IMR-90 (cell line): ENCODE results near the gene CAMTA1. TPM values are rescaled to one million over a fixed set of nuclear protein-coding genes. Genes with fewer than 3 reads are reported as not detected.

ENCODE experiments used
- ATAC-seq: fragments of 200-7000 bp; cut with Tn5 transposase; 2 replicates; pipeline ENCODE4 v1.9.1; 2020; ENCODE audit warnings: low read depth, mild to moderate bottlenecking, moderate library complexity
- BruUV-seq: library from RNA; stranded (reverse); fragments of 400-500 nt; replicated peaks from 2 replicates; lab custom pipeline; 2021; lab: Mats Ljungman, UMichigan
- CTCF ChIA-PET: fragments of 300-600 bp; formaldehyde crosslinking; extraction: SDS; loops from one replicate; lab custom pipeline; 2021; ENCODE audit warnings: antibody characterized with exemption; lab: Yijun Ruan, JAX
- POLR2A ChIA-PET: fragments of 300-600 bp; sonication (Branson Sonifier 250); formaldehyde crosslinking; loops from one replicate; lab custom pipeline; 2022; ENCODE audit warnings: antibody characterized with exemption; ENCODE audit not compliant: unreplicated experiment; lab: Charles Lee
- DNase-seq: peaks from one replicate; pipeline ENCODE4 v3.0.0; 2013
- H2AFZ ChIP-seq: replicated peaks from 2 replicates; pipeline ENCODE3; 2013; ENCODE audit warnings: low read length, mild to moderate bottlenecking; ENCODE audit not compliant: poor library complexity
- H2AK5ac ChIP-seq: 2 replicates; pipeline ENCODE4 v1.6.1; 2013; ENCODE audit warnings: low read depth, low read length, inconsistent platforms
- H2AK9ac ChIP-seq: replicated peaks from 2 replicates; pipeline ENCODE3; 2013; ENCODE audit warnings: mild to moderate bottlenecking, low read depth, low read length, moderate library complexity; ENCODE audit not compliant: poor library complexity
- H2BK120ac ChIP-seq: 2 replicates; pipeline ENCODE4 v1.6.1; 2013; ENCODE audit warnings: low read depth, low read length, inconsistent platforms
- H2BK15ac ChIP-seq: 3 replicates; pipeline ENCODE4 v1.6.1; 2013; ENCODE audit warnings: low read depth, low read length, inconsistent platforms
- H2BK20ac ChIP-seq: 2 replicates; pipeline ENCODE4 v1.6.1; 2013; ENCODE audit warnings: low read depth, mild to moderate bottlenecking, inconsistent platforms, low read length, moderate library complexity
- H2BK5ac ChIP-seq: 2 replicates; pipeline ENCODE4 v1.6.1; 2013; ENCODE audit warnings: mild to moderate bottlenecking, low read depth, low read length, inconsistent platforms; ENCODE audit not compliant: poor library complexity, severe bottlenecking
- H3K14ac ChIP-seq: replicated peaks from 2 replicates; pipeline ENCODE4 v1.6.1; 2013; ENCODE audit warnings: low read depth, low read length, inconsistent platforms
- H3K18ac ChIP-seq: 2 replicates; pipeline ENCODE4 v1.6.1; 2013; ENCODE audit warnings: low read depth, low read length, control low read depth
- H3K23ac ChIP-seq: 2 replicates; pipeline ENCODE4 v1.6.1; 2013; ENCODE audit warnings: low read depth, low read length, inconsistent platforms
- H3K27ac ChIP-seq: 2 replicates; pipeline ENCODE4 v1.5.1; 2013; ENCODE audit warnings: mild to moderate bottlenecking, control low read depth, low read length; ENCODE audit not compliant: insufficient read depth
- H3K27me3 ChIP-seq: 2 replicates; pipeline ENCODE4 v1.6.1; 2013; ENCODE audit warnings: low read length; ENCODE audit not compliant: control insufficient read depth, insufficient read depth
- H3K36me3 ChIP-seq: 2 replicates; pipeline ENCODE4 v1.6.1; 2013; ENCODE audit warnings: low read length, mixed read lengths; ENCODE audit not compliant: control insufficient read depth, insufficient read depth
- H3K4ac ChIP-seq: 2 replicates; pipeline ENCODE4 v1.6.1; 2013; ENCODE audit warnings: low read depth, low read length, inconsistent platforms
- H3K4me1 ChIP-seq: 2 replicates; pipeline ENCODE4 v1.6.1; 2013; ENCODE audit warnings: low read length, mixed read lengths; ENCODE audit not compliant: control insufficient read depth, insufficient read depth
- H3K4me2 ChIP-seq: 2 replicates; pipeline ENCODE4 v1.6.1; 2013; ENCODE audit warnings: low read depth, mild to moderate bottlenecking, control low read depth, low read length, moderate library complexity
- H3K4me3 ChIP-seq: 2 replicates; pipeline ENCODE4 v1.5.1; 2013; ENCODE audit warnings: low read depth, mild to moderate bottlenecking, control low read depth, low read length, moderate library complexity; ENCODE audit not compliant: insufficient read depth
- H3K56ac ChIP-seq: 2 replicates; pipeline ENCODE4 v1.6.1; 2013; ENCODE audit warnings: low read length, inconsistent platforms; ENCODE audit not compliant: insufficient read depth; ENCODE audit errors: extremely low read depth
- H3K79me1 ChIP-seq, 2 experiments: 2 replicates each; pipeline ENCODE4 v1.6.1; 2013; ENCODE audit warnings: low read length in 2 of 2, inconsistent platforms in 1 of 2, low read depth in 1 of 2
- H3K9ac ChIP-seq: 2 replicates; pipeline ENCODE4 v1.6.1; 2013; ENCODE audit warnings: low read depth, low read length, control low read depth
- H3K9me1 ChIP-seq: 2 replicates; pipeline ENCODE4 v1.6.1; 2013; ENCODE audit warnings: low read length, inconsistent platforms; ENCODE audit not compliant: insufficient read depth
- H3K9me3 ChIP-seq: 2 replicates; pipeline ENCODE4 v1.6.1; 2013; ENCODE audit warnings: low read length; ENCODE audit not compliant: control insufficient read depth, insufficient read depth
- H4K20me1 ChIP-seq: 2 replicates; pipeline ENCODE4 v1.6.1; 2013; ENCODE audit warnings: low read length, inconsistent platforms; ENCODE audit not compliant: insufficient read depth
- H4K5ac ChIP-seq: 2 replicates; pipeline ENCODE4 v1.6.1; 2013; ENCODE audit warnings: mild to moderate bottlenecking, low read depth, low read length, control low read depth
- H4K8ac ChIP-seq, 2 experiments: 2 replicates each; pipeline ENCODE4 v1.6.1; 2013; ENCODE audit warnings: low read depth in 2 of 2, low read length in 2 of 2, control low read depth in 1 of 2, inconsistent platforms in 1 of 2
- H4K91ac ChIP-seq: 2 replicates; pipeline ENCODE4 v1.6.1; 2013; ENCODE audit warnings: low read depth, low read length, inconsistent platforms; ENCODE audit not compliant: insufficient read depth
- RCOR1 ChIP-seq: IDR thresholded peaks from 2 replicates; pipeline ENCODE4 v1.6.1; 2012; ENCODE audit warnings: mild to moderate bottlenecking, low read length, improper control_type of control experiment; ENCODE audit not compliant: insufficient replicate concordance
- WGBS, 2 experiments: methylation state at CpG; one replicate each; pipeline versions ENCODE4 v1.1.5 to v1.1.7; 2013; ENCODE audit warnings: missing lambda C conversion rate in 2 of 2; ENCODE audit not compliant: insufficient read length in 1 of 2; ENCODE audit errors: extremely low coverage in 2 of 2; 5-methylcytosine and 5-hydroxymethylcytosine counted together
- dilution Hi-C: fragments of 300-500 bp; cut with HindIII; formaldehyde crosslinking; loops from one replicate; pipeline ENCODE4 v1.14.3; 2018; ENCODE audit warnings: low sequenced_read_pairs; ENCODE audit not compliant: unreplicated experiment
- in situ Hi-C: fragments of 300-500 bp; cut with MboI; formaldehyde crosslinking; loops from 3 replicates; pipeline ENCODE4 v1.14.3; 2019; ENCODE audit warnings: low sequenced_read_pairs, inconsistent platforms, mixed read lengths
- intact Hi-C: fragments of 100-400 bp; cut with micrococcal nuclease; formaldehyde crosslinking; loops from 2 replicates; pipeline ENCODE4 v1.10.0; 2022
- polyA plus RNA-seq, 3 experiments: library from polyadenylated mRNA; depleted of rRNA; stranded (reverse); fragments of >200 nt; gene quantifications; 2 replicates each; pipeline ENCODE4 v1.2.3, GENCODE V29; 2012; ENCODE audit warnings: low replicate concordance in 1 of 3
- total RNA-seq: library from RNA; depleted of rRNA; stranded (reverse); fragments of >200 nt; gene quantifications from 2 replicates; pipeline ENCODE4 v1.2.3, GENCODE V29; 2012

Gene CAMTA1
- total and polyA plus RNA-seq, 2 of the 4 experiments (the other 2 are of a cell fraction) = 35.5 to 74.3 TPM

GRCh38 chr1:6795203-6795602 is 9.9 kb downstream of the CAMTA1 start:
- 0 out of 2 replicates have a peak, but pooled peaks cover 4% of the 10 kb centered on the region for H3K9me1 ChIP-seq
- peak overlapping the region; percentile 18 to 81 for H4K8ac ChIP-seq
- no peaks in the 10 kb centered on the region for H3K27me3 ChIP-seq
- H2AK5ac ChIP-seq = peak overlapping the region; percentile 85
- CTCF ChIA-PET = interaction anchor here (0.7 to 2.3 kb wide), 3 partner anchors 71 to 275 kb away, joined by 3 to 17 read pairs (median 5); no protein-coding TSS in a partner anchor
- H3K14ac ChIP-seq = peak overlapping the region; percentile 20; the same call in 1 of the 2 replicates
- peak overlapping the region; percentile 80 for H2BK5ac ChIP-seq
- TF ChIP-seq RCOR1 = no peak
- no peak for DNase-seq
- peak overlapping the region; percentile 79; the same call in 1 of the 2 replicates for H2BK20ac ChIP-seq
- peak overlapping the region; percentile 53; the same call in 1 of the 2 replicates for H4K5ac ChIP-seq
- intact Hi-C loops (loop anchor here (2.0 to 10.0 kb wide), 2 partner anchors 414 to 680 kb away; no protein-coding TSS in a partner anchor), in situ Hi-C loops (loop anchor here (10.0 kb wide), 2 partner anchors 280 to 430 kb away; no protein-coding TSS in a partner anchor), dilution Hi-C loops (no loop called here)
- peak overlapping the region; percentile 47; the same call in 1 of the 2 replicates for H4K91ac ChIP-seq
- H3K27ac ChIP-seq = peak overlapping the region; percentile 100
- no peak overlapping the region for H3K4me3 ChIP-seq
- no peak overlapping the region for H3K56ac ChIP-seq
- H3K9me3 ChIP-seq = no peaks in the 10 kb centered on the region
- peaks cover 15 to 38% of the 10 kb centered on the region in 2 experiments for H3K79me1 ChIP-seq
- H3K4ac ChIP-seq = peak overlapping the region; percentile 79
- no peak overlapping the region for H3K23ac ChIP-seq
- H3K4me1 ChIP-seq = peaks cover 17% of the 10 kb centered on the region
- no peak; the same call in 1 of the 2 replicates for ATAC-seq
- H2AK9ac ChIP-seq = no peak overlapping the region
- BruUV-seq = no TSS peak
- no peaks in the 10 kb centered on the region; the same call in 1 of the 2 replicates for H3K36me3 ChIP-seq
- H4K20me1 ChIP-seq = peaks cover under 1% of the 10 kb centered on the region; the same call in 1 of the 2 replicates
- no peak overlapping the region for H2AFZ ChIP-seq
- peak overlapping the region; percentile 50; the same call in 1 of the 3 replicates for H2BK15ac ChIP-seq
- H3K9ac ChIP-seq = peak overlapping the region; percentile 77
- H2BK120ac ChIP-seq = peak overlapping the region; percentile 61
- POLR2A ChIA-PET = interaction anchor here (0.8 kb wide), 1 partner anchor 12 kb away, joined by 4 read pairs; no protein-coding TSS in a partner anchor
- H3K18ac ChIP-seq = peak overlapping the region; percentile 95
- peak overlapping the region; percentile 23; the same call in 1 of the 2 replicates for H3K4me2 ChIP-seq
- no CpG with 5 or more reads among the region's 4 CpGs for WGBS, 2 experiments
